A673 (cell line): Measurements from ENCODE around the gene PML. TPM values are rescaled to one million over a fixed set of nuclear protein-coding genes. Genes with fewer than 3 reads are reported as not detected.
A peak's percentile ranks its signal among the peaks of the same experiment; 100 is the strongest.
"Not testable (repeated sequence)": the region's sequence is repeated elsewhere in the genome, so short reads cannot be mapped to it uniquely, and the experiment has no call there.

Source experiments
- BruUV-seq: library from RNA; stranded (reverse); fragments of 400-500 nt; replicated peaks from 2 replicates; lab custom pipeline; 2021; lab: Mats Ljungman, UMichigan
- CTCF ChIA-PET: fragments of 300-600 bp; sonication (Branson Sonifier 250); formaldehyde crosslinking; loops from one replicate; lab custom pipeline; 2022; ENCODE audit warnings: antibody characterized with exemption; lab: Charles Lee
- POLR2A ChIA-PET: fragments of 300-600 bp; sonication (Branson Sonifier 250); formaldehyde crosslinking; loops from one replicate; lab custom pipeline; 2022; ENCODE audit warnings: antibody characterized with exemption; ENCODE audit not compliant: low non-redundant PET; lab: Charles Lee
- DNase-seq: peaks from one replicate; pipeline ENCODE4 v3.0.0-alpha.2; 2015; ENCODE audit warnings: low spot score
- H3K27ac ChIP-seq: fragments of 200-600 bp; sonication (generic); 2 replicates; pipeline ENCODE4 v1.5.1; 2016; ENCODE audit warnings: mixed run types, low read depth, mild to moderate bottlenecking, mixed read lengths, antibody characterized with exemption, low read length; ENCODE audit not compliant: poor library complexity, severe bottlenecking
- H3K27me3 ChIP-seq: fragments of 200-600 bp; sonication (generic); replicated peaks from 2 replicates; pipeline ENCODE4 v1.6.1; 2017; ENCODE audit warnings: mixed run types, low read depth, mild to moderate bottlenecking, mixed read lengths, antibody characterized with exemption, low read length; ENCODE audit not compliant: insufficient read depth, poor library complexity
- H3K36me3 ChIP-seq: fragments of 200-600 bp; sonication (generic); 2 replicates; pipeline ENCODE4 v1.6.1; 2016; ENCODE audit warnings: mixed run types, mild to moderate bottlenecking, mixed read lengths, antibody characterized with exemption, low read length; ENCODE audit not compliant: insufficient read depth, poor library complexity, severe bottlenecking
- H3K4me1 ChIP-seq: fragments of 200-600 bp; sonication (generic); 2 replicates; pipeline ENCODE4 v1.6.1; 2017; ENCODE audit warnings: mixed run types, mild to moderate bottlenecking, mixed read lengths, antibody characterized with exemption, low read length; ENCODE audit not compliant: insufficient read depth, poor library complexity, severe bottlenecking
- H3K4me3 ChIP-seq: fragments of 200-600 bp; sonication (generic); 2 replicates; pipeline ENCODE4 v1.5.1; 2016; ENCODE audit warnings: low read depth, mixed run types, mild to moderate bottlenecking, mixed read lengths, low read length; ENCODE audit not compliant: poor library complexity, severe bottlenecking
- H3K9me3 ChIP-seq: fragments of 200-600 bp; sonication (generic); 2 replicates; pipeline ENCODE4 v1.6.1; 2016; ENCODE audit warnings: mixed run types, low read depth, mild to moderate bottlenecking, mixed read lengths, antibody characterized with exemption, low read length; ENCODE audit not compliant: poor library complexity, severe bottlenecking
- CTCF ChIP-seq: fragments of 300-800, 200-600 bp; sonication (generic); conservative IDR thresholded peaks from 2 replicates; pipeline ENCODE4 v1.5.1; 2017; ENCODE audit warnings: low read depth, mild to moderate bottlenecking, antibody characterized with exemption, low read length, moderate library complexity, mixed read lengths
- intact Hi-C: fragments of 100-400 bp; cut with micrococcal nuclease; formaldehyde crosslinking; loops from one replicate; pipeline ENCODE4 v1.10.0; 2022; ENCODE audit not compliant: unreplicated experiment
- total RNA-seq: library from RNA; stranded (reverse); gene quantifications from 2 replicates; pipeline ENCODE4 v1.2.3, GENCODE V29; 2021

PML gene
- total RNA-seq, 1 experiment from 2014 or later = 40.0 TPM

- BruUV-seq, POLR2A ChIA-PET, intact Hi-C loops: not testable (repeated sequence)
Measured at GRCh38 chr15:74064822-74065221, 70.3 kb downstream of the PML start.

GRCh38 chr15:74065684-74066411 is 71.3 kb downstream of the PML start:
- H3K4me1 ChIP-seq, BruUV-seq, intact Hi-C loops, H3K9me3 ChIP-seq, H3K27ac ChIP-seq, H3K4me3 ChIP-seq, H3K27me3 ChIP-seq, H3K36me3 ChIP-seq, POLR2A ChIA-PET, DNase-seq: not testable (repeated sequence)
- TF ChIP-seq CTCF = peak; percentile 41; the same call in 1 of the 2 replicates
- CTCF ChIA-PET = interaction anchor here (1.1 kb wide), 1 partner anchor 242 kb away, joined by 3 read pairs; no protein-coding TSS in a partner anchor

More at GRCh38 chr15:74064822-74065221, 70.3 kb downstream of the PML start:
- not testable (repeated sequence) for H3K4me1 ChIP-seq, H3K9me3 ChIP-seq, DNase-seq, H3K4me3 ChIP-seq, H3K36me3 ChIP-seq, H3K27ac ChIP-seq, H3K27me3 ChIP-seq
- CTCF ChIA-PET = interaction anchor here (1.1 kb wide), 1 partner anchor 243 kb away, joined by 3 read pairs; no protein-coding TSS in a partner anchor

- H3K4me1 ChIP-seq, CTCF ChIA-PET, H3K27me3 ChIP-seq, intact Hi-C loops, DNase-seq, H3K36me3 ChIP-seq, H3K27ac ChIP-seq, BruUV-seq, H3K9me3 ChIP-seq, H3K4me3 ChIP-seq, POLR2A ChIA-PET: not testable (repeated sequence)
Measured at GRCh38 chr15:74071645-74072044, 77.1 kb downstream of the PML start.

- H3K36me3 ChIP-seq, H3K4me1 ChIP-seq, BruUV-seq, H3K27me3 ChIP-seq, CTCF ChIA-PET, POLR2A ChIA-PET, H3K4me3 ChIP-seq, DNase-seq, H3K27ac ChIP-seq, H3K9me3 ChIP-seq, intact Hi-C loops: not testable (repeated sequence)
Measured at GRCh38 chr15:74072132-74072531, 77.6 kb downstream of the PML start.
